22Rv1 (cell line): Measurements from ENCODE around the gene GAK.

Experiments
- H3K27ac ChIP-seq: fragments of 450-650 bp; 2 replicates; pipeline ENCODE4 v1.5.1; 2017
- CTCF ChIP-seq: fragments of 450-650 bp; IDR thresholded peaks from 2 replicates; pipeline ENCODE4 v1.5.1; 2017; ENCODE audit warnings: mild to moderate bottlenecking
- ZFX ChIP-seq: fragments of 450-650 bp; IDR thresholded peaks from 2 replicates; pipeline ENCODE4 v1.6.1; 2017; ENCODE audit warnings: antibody characterized with exemption, borderline replicate concordance

The GAK gene

DNA sequence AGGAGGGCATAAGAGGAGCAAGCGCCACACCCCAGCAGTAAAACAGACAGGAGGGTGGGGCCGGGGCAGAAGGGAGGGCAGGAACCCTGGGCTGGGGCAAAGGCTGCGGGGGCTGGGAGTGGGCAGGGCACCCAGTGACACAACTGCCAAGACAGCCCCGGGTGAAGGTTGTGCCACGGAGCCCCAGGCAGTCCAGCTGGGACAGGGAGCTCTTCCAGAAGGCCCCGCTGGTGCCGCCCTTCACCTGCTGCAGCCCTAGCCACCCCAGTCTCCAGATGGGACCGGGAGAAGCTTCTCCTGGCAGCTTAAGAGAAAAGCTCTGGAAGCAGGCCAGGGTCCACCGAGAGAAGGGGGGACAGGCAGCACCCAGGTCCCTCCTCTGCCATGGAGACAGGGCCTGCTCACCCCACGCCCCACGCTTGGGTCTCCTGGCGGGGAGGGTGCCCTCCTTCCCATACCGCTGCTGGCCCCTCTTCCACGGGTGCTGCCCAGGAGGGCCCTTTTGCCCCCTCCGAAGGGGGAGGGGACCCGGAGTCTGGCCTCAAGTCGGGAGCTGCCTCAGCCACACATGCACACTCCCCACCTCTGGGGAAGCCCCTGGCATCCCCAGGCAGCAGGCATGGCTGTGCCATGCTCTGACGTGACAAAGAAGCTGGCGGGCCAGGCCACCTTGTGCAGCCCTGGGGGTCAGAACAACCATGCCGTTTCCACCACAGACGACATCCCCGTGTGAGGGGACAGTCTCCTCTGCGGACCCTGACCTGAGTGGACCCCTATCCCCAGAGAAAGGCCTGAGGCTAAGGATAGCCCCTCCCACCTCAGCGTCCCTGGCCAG, 39.8 kb upstream of the GAK start:
- TF ChIP-seq ZFX = no peak
- no peak for TF ChIP-seq CTCF

DNA sequence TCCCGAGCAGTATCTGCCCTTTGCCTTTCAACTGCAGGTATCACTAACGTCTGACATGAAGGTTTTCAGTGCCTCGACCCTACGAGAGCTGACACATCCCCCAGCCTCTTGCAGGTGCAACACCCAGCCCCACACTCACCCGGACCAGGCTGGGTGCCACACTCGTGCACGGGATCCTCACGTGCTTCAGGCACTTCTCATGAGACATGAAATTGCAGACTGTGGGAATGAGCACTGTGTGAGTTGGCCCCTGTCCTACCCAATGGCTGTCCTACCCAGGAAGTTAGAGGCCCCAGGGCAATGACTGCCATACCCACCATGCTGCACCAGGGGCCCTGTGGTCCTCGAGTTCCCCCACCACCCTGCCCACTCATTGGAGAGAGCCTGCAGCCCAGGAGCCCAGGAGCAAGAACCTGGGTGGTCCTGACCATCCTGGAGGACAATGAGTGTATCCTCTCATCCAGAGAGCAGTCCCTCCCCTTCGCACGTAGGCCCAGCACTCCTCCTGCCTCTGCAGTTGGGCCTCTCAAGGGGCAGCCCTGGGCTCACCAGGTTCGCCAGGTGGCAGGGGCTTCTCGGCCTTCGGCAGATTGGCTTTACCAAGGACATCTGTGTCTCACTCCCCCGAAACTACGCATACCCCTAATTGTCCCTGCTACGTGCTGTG, 38.9 kb upstream of the GAK start:
- no peak overlapping the region for H3K27ac ChIP-seq
- TF ChIP-seq ZFX (no peak), CTCF (no peak)

More for the DNA sequence above, 39.8 kb upstream of the GAK start:
- no peak overlapping the region; the same call in 1 of the 2 replicates for H3K27ac ChIP-seq

- no peak for TF ChIP-seq CTCF
- TF ChIP-seq ZFX = no peak
- no peak overlapping the region for H3K27ac ChIP-seq
These were observed 38.1 kb upstream of the GAK start for GRCh38 chr4:970046-970745.

DNA sequence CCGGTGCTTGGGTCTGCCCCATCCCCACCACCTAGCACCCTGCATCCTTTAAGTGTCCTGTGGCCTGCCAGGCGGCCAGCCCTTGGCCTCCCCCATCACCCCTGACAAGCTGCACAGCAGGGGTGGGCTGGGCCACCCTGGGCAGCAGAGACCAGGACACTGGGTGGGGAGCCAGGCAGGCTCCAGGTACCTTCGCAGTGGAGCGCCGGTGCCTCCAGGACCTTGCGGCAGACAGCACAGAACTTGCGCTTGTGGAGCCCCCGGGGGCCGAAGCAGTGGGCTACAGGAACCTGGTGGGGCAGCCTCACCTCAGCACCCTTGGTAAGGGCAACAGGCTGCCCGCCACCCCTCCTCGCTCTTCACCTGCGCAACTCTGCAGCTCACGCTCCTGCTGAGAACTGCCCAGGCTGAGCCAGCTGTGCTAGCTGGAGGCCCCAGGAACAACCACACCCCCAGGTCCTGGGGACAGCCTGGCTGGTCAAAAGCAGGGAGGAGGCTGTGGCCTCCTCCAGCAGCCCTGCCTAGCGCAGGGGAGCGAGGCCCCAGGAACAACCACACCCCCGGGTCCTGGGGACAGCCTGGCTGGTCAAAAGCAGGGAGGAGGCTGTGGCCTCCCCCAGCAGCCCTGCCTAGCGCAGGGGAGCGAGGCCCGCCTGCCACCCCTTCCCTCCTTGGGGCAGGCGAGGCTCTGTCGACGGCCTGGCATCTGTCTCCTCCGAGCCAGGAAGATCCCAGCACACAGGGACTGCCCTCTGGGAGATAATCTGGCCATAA, 36.7 kb upstream of the GAK start:
- TF ChIP-seq CTCF = no peak
- TF ChIP-seq ZFX = no peak

DNA sequence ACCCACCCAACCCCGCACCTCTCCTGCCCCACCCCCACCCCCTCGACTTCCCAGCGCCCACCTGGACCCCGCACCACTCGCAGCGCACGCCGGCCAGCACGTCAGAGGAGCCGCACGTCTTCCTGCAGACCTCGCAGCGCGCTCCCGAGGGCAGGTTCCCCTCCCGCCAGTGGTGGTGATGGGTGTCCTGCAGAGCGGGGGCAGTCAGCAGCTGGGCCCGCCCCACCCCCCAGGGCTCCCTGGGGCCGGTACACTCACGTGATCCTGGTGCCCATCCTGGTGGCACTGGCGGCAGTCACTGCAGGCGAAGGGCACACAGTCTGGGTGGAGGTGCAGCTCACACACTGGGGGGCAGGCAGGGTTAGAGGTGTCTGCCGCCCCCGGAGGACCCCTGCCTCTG, 36.1 kb upstream of the GAK start:
- TF ChIP-seq ZFX (no peak), CTCF (no peak)
- no peak overlapping the region for H3K27ac ChIP-seq

More for the DNA sequence above, 36.7 kb upstream of the GAK start:
- no peak overlapping the region for H3K27ac ChIP-seq

GRCh38 chr4:967113-968104, 35.3 kb upstream of the GAK start:
- TF ChIP-seq CTCF = no peak
- TF ChIP-seq ZFX = no peak
- H3K27ac ChIP-seq = no peak overlapping the region
